GM19035 (cell line): ENCODE measurements around the gene SCAMP2.

ENCODE experiments used
- ATAC-seq: cut with Tn5 transposase; IDR thresholded peaks from one replicate; pipeline ENCODE4 v1.9.1; 2021; ENCODE audit not compliant: unreplicated experiment

SCAMP2 gene

GRCh38 chr15:74821790-74822158 lies 51.4 kb downstream of the SCAMP2 start:
- ATAC-seq: no peak

DNA sequence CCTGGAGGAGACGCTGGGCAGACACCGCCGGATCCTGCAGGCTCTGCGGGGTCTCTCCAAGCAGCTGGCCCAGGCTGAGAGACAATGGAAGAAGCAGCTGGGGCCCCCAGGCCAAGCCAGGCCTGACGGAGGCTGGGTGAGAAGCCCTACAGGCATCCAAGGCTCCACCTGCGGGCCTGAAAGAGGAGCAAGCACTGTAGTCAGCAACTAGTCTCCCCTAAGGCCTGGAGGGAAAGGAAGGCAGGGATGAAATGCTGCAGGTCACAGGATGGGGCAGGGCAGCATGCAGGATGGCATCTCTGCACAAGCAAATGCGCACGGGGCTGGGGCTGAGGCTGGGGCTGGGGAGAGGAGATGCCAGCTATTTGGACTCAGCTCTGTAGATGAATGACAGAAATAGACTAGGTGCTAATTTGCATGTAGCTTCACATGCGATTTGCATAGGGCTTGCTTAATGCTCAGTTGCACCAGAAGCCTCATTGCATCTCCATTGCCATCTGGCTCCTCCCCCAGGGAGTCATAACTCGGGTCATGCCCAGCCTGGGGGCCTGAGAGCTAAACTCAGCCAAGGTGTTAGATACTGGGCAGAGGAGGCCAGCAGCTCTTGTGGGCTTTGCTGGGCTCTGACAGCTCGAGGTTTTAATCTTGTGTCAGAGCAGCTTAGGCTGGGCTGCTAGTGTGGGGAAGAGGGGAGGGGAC lies 51.9 kb downstream of the SCAMP2 start:
- ATAC-seq: peak; percentile 64

DNA sequence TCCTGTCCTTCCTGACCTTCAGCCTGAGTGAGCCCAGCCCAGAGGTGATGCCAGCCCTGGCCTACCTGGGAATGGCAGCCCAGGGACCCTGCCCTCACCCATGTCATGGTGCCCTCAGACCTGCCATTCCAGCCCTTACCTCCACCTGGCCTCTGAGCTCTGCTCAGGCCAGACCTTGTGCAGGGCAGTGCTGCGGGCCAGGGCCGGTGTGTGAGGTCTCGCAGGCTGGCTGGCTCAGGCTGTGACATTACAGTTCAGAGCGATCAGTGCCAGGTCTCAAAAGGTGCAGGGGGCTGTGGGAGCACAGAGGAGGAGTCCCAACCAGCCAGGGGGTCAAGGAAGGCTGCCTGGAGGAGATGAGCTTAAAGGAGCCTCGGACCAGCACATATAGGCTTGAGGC lies 53.1 kb downstream of the SCAMP2 start:
- no peak for ATAC-seq

DNA sequence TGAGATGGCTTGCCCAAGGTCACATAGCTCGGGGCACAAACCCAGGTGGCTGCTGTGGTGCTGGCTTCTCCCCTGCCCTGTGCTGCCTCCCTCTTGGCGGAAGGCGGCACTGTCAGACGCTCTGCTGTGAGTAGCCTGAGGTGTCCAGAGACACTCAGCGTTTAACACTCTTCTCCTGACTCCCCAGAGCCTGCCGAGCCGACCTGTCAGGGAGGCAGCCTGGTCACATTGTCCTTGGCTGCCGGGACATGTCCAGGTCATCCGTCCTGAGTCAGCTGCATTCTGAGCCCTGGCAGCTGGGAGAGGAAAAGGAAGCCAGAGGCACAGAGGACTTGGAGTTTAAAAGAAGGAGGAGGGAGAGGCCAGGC lies 55.8 kb downstream of the SCAMP2 start:
- no peak for ATAC-seq

DNA sequence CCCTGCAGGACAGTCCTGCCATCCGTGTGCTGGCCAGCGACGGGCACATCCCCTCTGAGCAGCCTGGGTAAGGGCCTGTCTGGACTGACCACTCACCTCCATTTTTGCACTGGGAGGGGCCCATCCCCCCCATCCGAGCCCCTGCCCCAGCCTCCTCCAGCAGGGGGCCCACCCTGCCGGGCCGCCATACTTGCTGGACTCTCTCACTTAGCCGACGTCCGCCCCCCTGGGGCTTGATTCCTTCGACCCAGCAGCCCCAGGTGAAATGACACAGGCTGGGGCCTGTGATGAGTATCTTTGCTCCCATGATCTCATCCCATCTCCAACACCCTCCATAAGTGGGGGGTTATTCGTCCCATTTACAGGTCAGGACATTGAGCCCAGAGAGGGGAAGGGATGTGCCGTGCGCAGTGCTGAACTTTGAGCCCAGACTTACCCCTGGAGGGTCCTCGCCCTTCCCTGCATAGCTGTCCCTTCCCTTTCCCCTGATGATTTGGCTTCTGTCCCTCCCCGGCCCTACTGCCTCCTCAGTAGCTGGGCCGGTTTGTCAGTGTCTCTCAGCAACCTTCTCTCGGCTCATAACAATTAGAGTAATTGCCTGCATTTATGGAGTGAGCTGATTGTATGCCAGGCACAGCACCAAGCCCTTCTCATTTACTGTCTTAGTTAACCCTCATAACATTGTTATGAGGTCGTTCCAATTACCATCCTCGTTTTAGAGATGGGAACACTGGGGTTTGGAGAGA lies 56.4 kb downstream of the SCAMP2 start:
- no peak for ATAC-seq

GRCh38 chr15:74815961-74816360 lies 57.2 kb downstream of the SCAMP2 start:
- no peak for ATAC-seq

DNA sequence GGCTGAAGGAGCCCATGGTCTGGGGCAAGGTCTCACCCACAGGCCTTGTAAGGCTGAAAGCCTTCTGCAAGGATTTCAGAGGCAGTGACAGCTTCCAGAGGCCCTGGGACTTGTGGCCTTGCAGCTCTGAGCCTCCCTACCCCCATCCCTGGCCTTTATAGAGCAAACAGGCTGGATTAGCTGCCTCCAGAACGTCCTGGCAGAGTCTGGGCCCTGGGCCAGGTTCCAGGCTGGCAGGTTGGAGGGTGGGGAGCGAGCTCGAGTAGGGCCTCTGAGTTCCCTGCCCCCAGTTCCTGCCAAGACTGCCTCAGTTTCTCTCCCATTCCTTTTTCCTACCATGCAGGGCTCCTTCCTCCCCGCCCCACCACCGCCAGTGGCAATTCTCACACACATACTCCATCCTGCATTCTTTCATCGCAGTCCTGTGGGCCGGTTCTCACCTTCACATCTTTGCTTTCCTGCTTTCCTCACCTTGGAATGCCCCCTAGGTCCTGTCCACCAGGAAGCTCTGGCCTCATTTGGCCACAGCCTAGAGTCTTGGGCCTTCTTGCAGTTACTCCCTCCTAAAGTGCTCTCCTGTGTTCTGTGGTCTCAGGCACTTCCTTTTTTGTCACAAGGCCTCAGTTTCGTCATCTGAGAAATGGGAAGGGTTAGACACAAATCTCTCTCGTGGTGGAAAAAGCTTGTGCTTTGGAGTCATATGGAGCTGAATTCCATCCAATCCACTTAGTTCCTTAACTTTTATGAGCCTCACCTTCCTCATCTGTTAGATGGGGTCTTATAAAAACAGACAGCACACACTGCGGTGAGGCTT lies 57.8 kb downstream of the SCAMP2 start:
- no peak for ATAC-seq

DNA sequence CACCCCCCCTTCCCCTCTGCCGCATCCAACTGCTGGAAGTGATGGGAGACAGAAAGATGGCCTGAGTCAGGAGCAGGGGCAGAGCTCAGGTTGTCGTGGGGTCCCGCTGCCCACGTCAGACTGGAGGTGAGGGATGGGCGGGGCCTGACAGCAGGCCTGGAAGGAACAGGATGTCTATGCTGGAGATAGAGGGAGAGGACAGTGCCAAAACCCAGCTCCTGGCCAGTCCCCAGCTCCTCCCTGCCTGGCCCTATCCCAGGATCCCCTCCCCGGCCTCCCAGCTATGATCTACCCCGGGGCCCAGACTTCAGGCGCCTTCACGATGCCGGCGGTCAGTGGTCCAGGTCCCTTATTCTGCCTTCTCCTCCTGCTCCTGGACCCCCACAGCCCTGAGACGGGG lies 60.6 kb downstream of the SCAMP2 start, which contains the start of gene LMAN1L:
Gene LMAN1L (plus strand): TSS at position 303 of the 400 bp plus-strand sequence. CDS start 20 bp downstream, at position 323.
- no peak for ATAC-seq

DNA sequence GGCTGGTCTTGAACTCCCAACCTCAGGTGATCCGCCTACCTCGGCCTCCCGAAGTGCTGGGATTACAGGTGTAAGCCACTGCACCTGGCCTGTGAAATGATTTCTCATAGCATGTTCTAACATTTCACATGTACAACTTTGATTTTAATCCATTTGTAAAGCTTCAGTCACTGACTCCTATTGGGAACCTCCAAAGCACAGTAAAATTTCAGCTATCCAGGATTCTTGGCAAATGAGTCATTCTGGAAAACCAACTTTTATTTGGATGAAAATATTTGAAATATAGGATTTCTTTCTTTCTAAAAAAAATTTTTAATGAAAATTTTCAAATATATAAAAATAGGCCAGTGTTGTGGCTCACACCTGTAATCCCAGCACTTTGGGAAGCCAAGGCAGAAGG lies 63.2 kb downstream of the SCAMP2 start:
- ATAC-seq: no peak

GRCh38 chr15:74809242-74809641 lies 63.9 kb downstream of the SCAMP2 start:
- ATAC-seq: no peak

GRCh38 chr15:74808840-74809229 lies 64.3 kb downstream of the SCAMP2 start:
- no peak for ATAC-seq

DNA sequence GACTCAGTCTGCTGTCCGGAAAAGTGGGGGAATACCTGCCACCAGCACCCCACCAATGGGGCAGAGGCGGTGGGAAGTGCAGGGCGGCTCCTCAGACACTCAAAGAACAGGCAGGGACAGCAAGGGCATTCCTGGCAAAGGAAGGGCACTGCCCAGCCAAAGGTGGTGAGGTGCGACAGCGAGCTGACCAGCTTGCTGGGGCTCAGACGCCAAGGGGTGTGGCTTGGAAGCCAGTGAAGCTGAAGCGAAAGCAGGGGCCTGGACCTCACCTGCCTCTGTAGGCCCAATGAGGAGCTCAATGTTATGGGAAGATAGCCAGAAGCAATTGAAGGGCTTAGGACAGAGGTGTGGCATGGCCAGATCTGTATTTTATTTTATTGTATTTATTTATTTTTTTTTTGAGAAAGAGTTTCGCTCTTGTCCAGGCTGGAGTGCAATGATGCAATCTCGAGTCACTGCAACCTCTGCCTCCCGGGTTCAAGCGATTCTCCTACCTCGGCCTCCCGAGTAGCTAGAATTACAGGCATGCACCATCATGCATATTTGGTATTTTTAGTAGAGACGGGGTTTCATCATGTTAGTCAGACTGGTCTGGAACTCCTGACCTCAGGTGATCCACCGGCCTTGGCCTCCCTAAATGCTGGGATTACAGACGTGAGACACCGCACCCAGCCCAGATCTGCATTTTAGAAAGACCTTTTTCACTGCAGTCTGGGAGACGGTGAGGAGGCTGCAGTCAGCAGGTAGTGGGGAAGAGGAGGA lies 64.9 kb downstream of the SCAMP2 start:
- no peak for ATAC-seq

GRCh38 chr15:74807282-74807681 lies 65.9 kb downstream of the SCAMP2 start:
- no peak for ATAC-seq

DNA sequence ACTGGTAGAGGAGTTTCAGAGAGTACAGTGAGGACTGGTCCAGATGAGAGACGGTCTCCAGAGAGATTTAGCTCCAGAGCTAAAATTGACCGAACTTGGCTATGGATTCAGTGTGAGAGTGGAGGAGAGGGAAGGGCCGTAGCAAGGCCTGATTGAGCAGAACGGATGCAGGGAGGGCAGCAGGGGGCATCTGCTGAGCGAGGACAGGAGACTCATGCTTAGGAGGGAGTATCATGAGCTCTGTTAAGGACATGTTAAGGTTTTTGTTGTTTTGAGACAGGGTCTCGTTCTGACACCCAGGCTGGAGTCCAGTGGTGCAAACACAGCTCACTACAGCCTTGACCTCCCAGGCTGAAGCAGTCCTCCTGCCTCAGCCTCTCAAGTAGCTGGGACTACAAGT lies 68.2 kb downstream of the SCAMP2 start:
- ATAC-seq: no peak

GRCh38 chr15:74802862-74803447 lies 70.2 kb downstream of the SCAMP2 start:
- no peak for ATAC-seq

GRCh38 chr15:74802290-74802689 lies 70.9 kb downstream of the SCAMP2 start:
- no peak for ATAC-seq

DNA sequence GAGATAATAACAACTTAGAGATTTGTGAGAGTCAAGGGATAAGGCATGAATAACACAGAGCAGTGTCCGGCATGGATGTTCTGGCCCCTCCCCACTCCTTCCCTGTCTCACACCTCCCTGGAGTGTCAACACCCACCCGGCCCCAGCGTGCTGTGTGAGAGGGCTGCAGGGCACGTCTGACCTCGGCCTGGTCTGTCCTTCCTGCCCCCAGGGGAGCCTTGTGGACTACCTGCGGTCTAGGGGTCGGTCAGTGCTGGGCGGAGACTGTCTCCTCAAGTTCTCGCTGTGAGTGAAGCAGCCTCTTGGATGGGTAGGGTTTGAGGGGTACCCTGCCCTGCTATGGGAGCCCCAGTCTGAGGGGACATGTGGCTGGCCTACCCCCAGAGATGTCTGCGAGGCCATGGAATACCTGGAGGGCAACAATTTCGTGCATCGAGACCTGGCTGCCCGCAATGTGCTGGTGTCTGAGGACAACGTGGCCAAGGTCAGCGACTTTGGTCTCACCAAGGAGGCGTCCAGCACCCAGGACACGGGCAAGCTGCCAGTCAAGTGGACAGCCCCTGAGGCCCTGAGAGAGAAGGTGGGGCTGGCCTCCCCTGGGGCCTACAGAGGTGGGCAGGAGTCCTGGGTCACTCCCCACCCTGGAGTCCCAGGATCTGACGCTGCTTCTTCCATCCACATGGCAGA lies 71.7 kb downstream of the SCAMP2 start:
- no peak for ATAC-seq

GRCh38 chr15:74800559-74801094 lies 72.5 kb downstream of the SCAMP2 start:
- no peak for ATAC-seq

DNA sequence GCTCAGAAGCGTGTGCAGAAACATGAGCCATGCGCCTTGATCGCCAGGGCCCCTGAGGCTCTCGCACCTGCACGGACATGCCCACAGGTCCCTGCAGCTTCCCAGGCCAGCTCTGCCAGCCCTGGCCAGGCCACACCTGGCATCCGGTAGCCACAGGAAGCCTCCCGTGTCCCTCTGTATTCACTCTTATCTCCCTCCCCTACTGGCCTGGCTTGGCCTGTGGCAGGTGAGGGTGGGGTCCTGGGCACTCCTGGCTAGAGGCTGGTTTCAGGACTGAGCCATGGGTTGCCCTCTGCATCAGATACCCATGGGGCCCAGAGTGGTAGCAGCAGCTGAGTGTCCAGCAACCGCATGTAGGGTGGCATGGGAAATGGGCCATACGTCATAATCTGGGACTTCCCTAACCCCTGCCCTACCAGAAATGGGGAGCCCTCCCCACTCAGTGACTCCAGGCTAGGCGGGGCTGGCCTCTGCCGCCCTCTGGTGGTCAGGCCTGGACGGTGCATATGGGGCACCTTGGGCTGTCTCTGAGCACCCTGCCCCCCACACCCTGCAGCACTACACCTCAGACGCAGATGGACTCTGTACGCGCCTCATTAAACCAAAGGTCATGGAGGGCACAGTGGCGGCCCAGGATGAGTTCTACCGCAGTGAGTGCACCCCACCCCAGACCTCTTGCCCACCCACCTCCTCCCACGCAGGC lies 73.2 kb downstream of the SCAMP2 start:
- ATAC-seq: peak; percentile 68
